ENCODE data around the gene CLEC1A.

Gene CLEC1A

GRCh38 chr12:10086387-10086786 lies 12.4 kb downstream of the CLEC1A start:
- FAIRE-seq, result no peak
- no peak for TF ChIP-seq POLR2A (IDR thresholded peaks at IDR 0.05; ENCODE audit: low read depth, low read length)
- no peak for DNase-seq (ENCODE audit: insufficient read length, low spot score)

- DNase-seq (ENCODE audit: insufficient read length, low spot score), result no peak
- no peak for TF ChIP-seq POLR2A (IDR thresholded peaks at IDR 0.05; ENCODE audit: low read depth, low read length)
- no peak for FAIRE-seq
Observed at GRCh38 chr12:10084733-10085132, 14.1 kb downstream of the CLEC1A start.

GRCh38 chr12:10082117-10082874 lies 16.5 kb downstream of the CLEC1A start:
- DNase-seq (ENCODE audit: insufficient read length, low spot score), result no peak
- no peak for TF ChIP-seq POLR2A (IDR thresholded peaks at IDR 0.05; ENCODE audit: low read depth, low read length)
- FAIRE-seq, result no peak

DNA sequence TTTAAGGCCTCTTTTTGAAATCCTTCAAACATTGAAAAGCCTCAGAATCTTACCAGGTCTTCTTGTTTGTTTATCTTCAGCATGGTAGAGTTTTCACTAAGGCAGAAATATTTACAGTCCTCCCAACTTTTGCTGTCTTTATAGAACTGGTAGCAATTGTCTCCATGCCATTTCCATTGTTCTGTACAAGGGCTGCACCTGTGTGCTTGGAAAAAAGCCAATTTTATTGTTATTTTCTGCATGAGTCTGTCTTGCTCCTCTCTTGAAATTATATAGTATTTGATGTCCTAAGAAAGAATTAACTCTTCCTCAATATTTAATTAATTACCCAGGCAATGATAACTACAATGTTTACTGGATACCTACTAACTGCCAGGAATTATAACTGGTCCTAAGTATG lies 23.3 kb downstream of the CLEC1A start:
- TF ChIP-seq POLR2A (IDR thresholded peaks at IDR 0.05; ENCODE audit: low read depth, low read length), result no peak
- no peak for DNase-seq (ENCODE audit: insufficient read length, low spot score)
- no peak for FAIRE-seq

DNA sequence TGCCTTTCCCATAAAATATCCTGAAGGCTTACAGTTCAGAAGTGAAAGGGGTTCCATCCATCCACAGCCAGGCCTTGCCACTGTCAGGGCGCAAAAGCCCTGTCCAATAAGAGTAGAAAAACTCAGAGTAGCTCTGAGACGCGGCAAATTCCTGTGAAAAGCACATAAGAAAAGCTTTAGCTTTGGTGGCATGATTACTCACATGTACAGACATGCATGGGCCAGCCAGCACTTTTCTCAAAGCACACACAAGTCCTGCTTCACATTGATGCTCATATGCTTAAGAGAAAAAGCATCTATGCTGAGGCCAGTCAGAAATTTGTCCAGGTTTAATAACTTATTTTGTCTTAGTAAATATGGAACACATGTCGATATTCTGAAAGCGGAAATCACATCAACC lies 25.5 kb downstream of the CLEC1A start:
- FAIRE-seq, result no peak

GRCh38 chr12:10072131-10072530 lies 26.7 kb downstream of the CLEC1A start:
- no peak for FAIRE-seq
- no peak for DNase-seq (ENCODE audit: insufficient read length, low spot score)
- no peak for TF ChIP-seq POLR2A (IDR thresholded peaks at IDR 0.05; ENCODE audit: low read depth, low read length)

More for the DNA sequence above, 25.5 kb downstream of the CLEC1A start:
- no peak for DNase-seq (ENCODE audit: insufficient read length, low spot score)
- TF ChIP-seq POLR2A (IDR thresholded peaks at IDR 0.05; ENCODE audit: low read depth, low read length), result no peak

DNA sequence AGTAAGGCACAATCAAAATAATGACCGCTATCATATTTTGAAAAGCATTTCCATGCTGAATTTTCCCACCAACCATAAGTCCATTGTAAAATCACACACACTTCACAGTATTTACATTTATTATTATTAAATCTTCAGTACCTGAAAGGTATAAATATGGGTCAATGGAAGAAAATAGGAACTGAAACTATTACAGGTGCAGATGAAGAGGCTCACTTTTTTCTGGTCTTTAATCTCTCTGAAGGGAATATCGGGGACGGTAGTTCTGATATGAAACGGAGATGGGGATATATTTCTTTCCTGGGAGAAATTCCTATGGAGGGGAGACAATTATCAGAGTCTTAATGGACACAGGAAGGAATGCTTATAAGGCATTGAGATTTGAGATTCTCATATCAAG lies 28.4 kb downstream of the CLEC1A start:
- FAIRE-seq (no peak), DNase-seq (ENCODE audit: insufficient read length, low spot score) (no peak)

GRCh38 chr12:10069976-10070375 lies 28.8 kb downstream of the CLEC1A start:
- TF ChIP-seq POLR2A (IDR thresholded peaks at IDR 0.05; ENCODE audit: low read depth, low read length), result no peak
- FAIRE-seq, result peak; percentile 30
- no peak for DNase-seq (ENCODE audit: insufficient read length, low spot score)

More for the DNA sequence above, 28.4 kb downstream of the CLEC1A start:
- no peak for TF ChIP-seq POLR2A (IDR thresholded peaks at IDR 0.05; ENCODE audit: low read depth, low read length)

DNA sequence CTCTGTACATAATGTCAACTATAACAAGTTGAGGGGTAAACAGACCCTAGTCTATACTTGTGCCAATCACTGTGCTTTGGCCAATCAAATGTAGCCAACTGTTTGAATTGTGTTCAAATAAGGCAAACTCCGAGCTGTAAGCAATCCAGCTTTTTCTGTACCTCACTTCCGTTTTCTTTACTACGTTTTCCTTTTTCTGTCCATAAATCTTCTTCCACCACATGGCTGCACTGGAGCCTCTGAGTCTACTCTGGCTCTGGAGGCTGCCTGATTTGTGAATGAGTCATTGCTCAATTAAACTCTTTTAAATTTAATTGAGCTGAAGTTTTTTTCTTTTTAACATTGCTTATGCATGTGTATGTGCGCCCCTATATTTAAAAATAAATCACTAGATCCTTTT lies 29.7 kb downstream of the CLEC1A start:
- FAIRE-seq (peak; percentile 82), DNase-seq (ENCODE audit: insufficient read length, low spot score) (no peak)
- TF ChIP-seq POLR2A (IDR thresholded peaks at IDR 0.05; ENCODE audit: low read depth, low read length), result no peak

DNA sequence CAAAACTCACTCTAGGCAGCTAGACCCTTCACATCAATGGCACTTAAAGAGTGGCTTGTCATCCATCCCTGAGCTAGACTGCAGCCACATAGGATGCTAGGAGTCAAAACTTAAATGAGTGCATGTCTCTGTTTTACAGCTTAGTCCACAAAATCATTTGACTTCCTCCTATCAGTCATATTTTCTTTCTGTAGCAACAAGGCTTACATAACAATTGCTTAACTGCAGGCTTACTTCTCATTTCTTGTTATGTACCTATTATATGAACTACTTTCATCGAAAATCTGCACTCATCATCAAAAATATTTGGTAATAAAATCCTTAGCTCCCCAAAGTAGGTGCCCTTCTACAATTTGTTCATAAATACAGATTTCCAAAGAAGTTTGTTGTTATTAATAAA lies 30.1 kb downstream of the CLEC1A start:
- DNase-seq (ENCODE audit: insufficient read length, low spot score) (no peak), FAIRE-seq (no peak)
- TF ChIP-seq POLR2A (IDR thresholded peaks at IDR 0.05; ENCODE audit: low read depth, low read length), result no peak

GRCh38 chr12:10067942-10068341 lies 30.8 kb downstream of the CLEC1A start:
- no peak for TF ChIP-seq POLR2A (IDR thresholded peaks at IDR 0.05; ENCODE audit: low read depth, low read length)
- DNase-seq (ENCODE audit: insufficient read length, low spot score), result no peak
- FAIRE-seq, result no peak

GRCh38 chr12:10067264-10067663 lies 31.5 kb downstream of the CLEC1A start:
- FAIRE-seq (no peak), DNase-seq (ENCODE audit: insufficient read length, low spot score) (no peak)
- TF ChIP-seq POLR2A (IDR thresholded peaks at IDR 0.05; ENCODE audit: low read depth, low read length), result no peak

DNA sequence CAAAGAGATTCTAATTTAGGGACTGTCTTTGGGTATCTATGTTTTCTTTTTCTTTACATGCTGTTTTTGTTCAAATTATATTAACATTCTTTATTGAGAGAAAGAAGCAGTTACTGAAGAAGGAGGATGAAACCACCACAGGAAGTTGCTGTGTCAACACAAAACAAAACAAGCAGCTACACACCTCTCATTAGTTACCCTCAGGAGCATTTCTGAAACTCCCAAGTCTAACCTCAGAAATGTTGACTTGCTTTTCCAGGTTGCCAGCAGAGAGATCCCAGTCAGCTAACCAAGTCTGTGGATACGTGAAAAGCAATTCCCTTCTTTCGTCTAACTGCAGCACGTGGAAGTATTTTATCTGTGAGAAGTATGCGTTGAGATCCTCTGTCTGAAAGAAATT lies 33.5 kb downstream of the CLEC1A start:
- FAIRE-seq (no peak), DNase-seq (ENCODE audit: insufficient read length, low spot score) (no peak)
- no peak for TF ChIP-seq POLR2A (IDR thresholded peaks at IDR 0.05; ENCODE audit: low read depth, low read length)

- DNase-seq (ENCODE audit: insufficient read length, low spot score) (no peak), FAIRE-seq (no peak)
- TF ChIP-seq POLR2A (IDR thresholded peaks at IDR 0.05; ENCODE audit: low read depth, low read length), result no peak
Observed at GRCh38 chr12:10058387-10058786, 40.4 kb downstream of the CLEC1A start.

- DNase-seq (ENCODE audit: insufficient read length, low spot score) (no peak), FAIRE-seq (no peak)
- no peak for TF ChIP-seq POLR2A (IDR thresholded peaks at IDR 0.05; ENCODE audit: low read depth, low read length)
Observed at GRCh38 chr12:10052193-10052913, 46.4 kb downstream of the CLEC1A start.

Data from H54 (cell line).